K562 (cell line): Measurements from ENCODE around the gene FCAR.
"Not testable (repeated sequence)": the region's sequence is repeated elsewhere in the genome, so short reads cannot be mapped to it uniquely, and the experiment has no call there.

Experiments used
- CHD2 ChIP-seq: IDR thresholded peaks from 2 replicates; pipeline ENCODE4 v1.6.1; 2011; ENCODE audit warnings: low read depth, low read length
- FOXJ3 ChIP-seq: sonication (generic); formaldehyde crosslinking; IDR thresholded peaks from 2 replicates; pipeline ENCODE4 v1.4.0; 2020; ENCODE audit warnings: mild to moderate bottlenecking, missing genetic modification reagents
- NCOA2 ChIP-seq, 2 experiments: fragments of 450-650 bp; IDR thresholded peaks; 2 replicates each; pipeline ENCODE4 v1.6.1; 2018; ENCODE audit warnings: mild to moderate bottlenecking in 2 of 2, moderate library complexity in 1 of 2; ENCODE audit not compliant: partially characterized antibody in 2 of 2
- NRF1 ChIP-seq, 2 experiments: fragments of 450-650 bp; IDR thresholded peaks in 1 of 2; conservative IDR thresholded peaks in 1 of 2; 2 replicates each; pipeline ENCODE4 v1.6.1; 2014; ENCODE audit warnings: mild to moderate bottlenecking in 2 of 2
- OTX1 ChIP-seq: fragments of 450-650 bp; formaldehyde crosslinking; IDR thresholded peaks from 2 replicates; pipeline ENCODE4 v1.4.0; 2022; ENCODE audit warnings: mild to moderate bottlenecking
- POLR2B ChIP-seq: fragments of 450-650 bp; IDR thresholded peaks from 2 replicates; pipeline ENCODE4 v1.6.1; 2018; ENCODE audit warnings: low read depth; ENCODE audit not compliant: partially characterized antibody
- SP1 ChIP-seq: sonication (generic); formaldehyde crosslinking; IDR thresholded peaks from 2 replicates; pipeline ENCODE4 v1.8.1; 2022; ENCODE audit warnings: mild to moderate bottlenecking, missing genetic modification reagents
- TCF7L2 ChIP-seq: fragments of 150-350 bp; IDR thresholded peaks from 2 replicates; pipeline ENCODE4 v1.6.1; 2016; ENCODE audit warnings: low read depth, mild to moderate bottlenecking, low read length, moderate library complexity
- ZNF695 ChIP-seq: fragments of 450-650 bp; formaldehyde crosslinking; IDR thresholded peaks from 2 replicates; pipeline ENCODE4 v1.4.0; 2020; ENCODE audit warnings: mild to moderate bottlenecking, moderate library complexity
- TF ChIP-seq, protein P1 (sequence below): sonication (generic); formaldehyde crosslinking; IDR thresholded peaks from 2 replicates; pipeline ENCODE4 v1.9.0; 2022; ENCODE audit warnings: mild to moderate bottlenecking, missing genetic modification reagents
- TF ChIP-seq, protein P2 (sequence below), 3 experiments: IDR thresholded peaks in 2 of 3; conservative IDR thresholded peaks in 1 of 3; 2 replicates each; pipeline ENCODE4 v1.5.1; 2011 to 2012; ENCODE audit warnings: low read length in 3 of 3, mild to moderate bottlenecking in 3 of 3, control low read depth in 2 of 3, improper control_type of control experiment in 1 of 3, inconsistent platforms in 1 of 3, low read depth in 1 of 3, mixed read lengths in 1 of 3, moderate library complexity in 1 of 3; ENCODE audit not compliant: insufficient read depth in 2 of 3

GRCh38 chr19:54939538-54939937 is 65.5 kb downstream of the FCAR start:
- TF ChIP-seq, protein P1, sequence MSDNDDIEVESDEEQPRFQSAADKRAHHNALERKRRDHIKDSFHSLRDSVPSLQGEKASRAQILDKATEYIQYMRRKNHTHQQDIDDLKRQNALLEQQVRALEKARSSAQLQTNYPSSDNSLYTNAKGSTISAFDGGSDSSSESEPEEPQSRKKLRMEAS = not testable (repeated sequence)
- TF ChIP-seq ZNF695 (CRISPR knock-in tag); SP1 (CRISPR knock-in tag); NCOA2 (IDR thresholded peaks at IDR 0.05; ENCODE audit: partially characterized antibody in 2 of 2); FOXJ3 (CRISPR knock-in tag); CHD2; NRF1 (conservative IDR thresholded peaks at IDR 0.05 in 1 of 2, IDR thresholded peaks at IDR 0.05 in 1 of 2); POLR2B; OTX1; TCF7L2: not testable (repeated sequence)
- TF ChIP-seq, protein P2, sequence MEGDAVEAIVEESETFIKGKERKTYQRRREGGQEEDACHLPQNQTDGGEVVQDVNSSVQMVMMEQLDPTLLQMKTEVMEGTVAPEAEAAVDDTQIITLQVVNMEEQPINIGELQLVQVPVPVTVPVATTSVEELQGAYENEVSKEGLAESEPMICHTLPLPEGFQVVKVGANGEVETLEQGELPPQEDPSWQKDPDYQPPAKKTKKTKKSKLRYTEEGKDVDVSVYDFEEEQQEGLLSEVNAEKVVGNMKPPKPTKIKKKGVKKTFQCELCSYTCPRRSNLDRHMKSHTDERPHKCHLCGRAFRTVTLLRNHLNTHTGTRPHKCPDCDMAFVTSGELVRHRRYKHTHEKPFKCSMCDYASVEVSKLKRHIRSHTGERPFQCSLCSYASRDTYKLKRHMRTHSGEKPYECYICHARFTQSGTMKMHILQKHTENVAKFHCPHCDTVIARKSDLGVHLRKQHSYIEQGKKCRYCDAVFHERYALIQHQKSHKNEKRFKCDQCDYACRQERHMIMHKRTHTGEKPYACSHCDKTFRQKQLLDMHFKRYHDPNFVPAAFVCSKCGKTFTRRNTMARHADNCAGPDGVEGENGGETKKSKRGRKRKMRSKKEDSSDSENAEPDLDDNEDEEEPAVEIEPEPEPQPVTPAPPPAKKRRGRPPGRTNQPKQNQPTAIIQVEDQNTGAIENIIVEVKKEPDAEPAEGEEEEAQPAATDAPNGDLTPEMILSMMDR (IDR thresholded peaks at IDR 0.05 in 2 of 3, conservative IDR thresholded peaks at IDR 0.05 in 1 of 3; ENCODE audit: insufficient read depth in 2 of 3, low read depth in 1 of 3, low read length in 3 of 3) = not testable (repeated sequence)
